ENCODE results near the gene HJV.

GRCh38 chr1:145978854-145979745 lies 42.4 kb downstream of the HJV start:
- no peak for TF ChIP-seq EZH2phosphoT487 (IDR thresholded peaks at IDR 0.05; ENCODE audit: borderline replicate concordance)
- no peak for TF ChIP-seq RAD21 (IDR thresholded peaks at IDR 0.05; ENCODE audit: low read depth)
- peak in 2 of 3 experiments; percentile 22 to 37; a peak in 3 of 6 replicates for TF ChIP-seq CTCF (IDR thresholded peaks at IDR 0.05 in 2 of 3, conservative IDR thresholded peaks at IDR 0.05 in 1 of 3; ENCODE audit: borderline replicate concordance in 1 of 3, insufficient read depth in 1 of 3, low read depth in 2 of 3, low read length in 2 of 3)
- TF ChIP-seq POLR2A (IDR thresholded peaks at IDR 0.05; ENCODE audit: borderline replicate concordance, extremely low read depth, insufficient read depth, insufficient read length), result no peak
- TF ChIP-seq, protein P1, sequence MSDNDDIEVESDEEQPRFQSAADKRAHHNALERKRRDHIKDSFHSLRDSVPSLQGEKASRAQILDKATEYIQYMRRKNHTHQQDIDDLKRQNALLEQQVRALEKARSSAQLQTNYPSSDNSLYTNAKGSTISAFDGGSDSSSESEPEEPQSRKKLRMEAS (IDR thresholded peaks at IDR 0.05), result peak; percentile 35; the same call in 1 of the 2 replicates
- TF ChIP-seq, protein P2, sequence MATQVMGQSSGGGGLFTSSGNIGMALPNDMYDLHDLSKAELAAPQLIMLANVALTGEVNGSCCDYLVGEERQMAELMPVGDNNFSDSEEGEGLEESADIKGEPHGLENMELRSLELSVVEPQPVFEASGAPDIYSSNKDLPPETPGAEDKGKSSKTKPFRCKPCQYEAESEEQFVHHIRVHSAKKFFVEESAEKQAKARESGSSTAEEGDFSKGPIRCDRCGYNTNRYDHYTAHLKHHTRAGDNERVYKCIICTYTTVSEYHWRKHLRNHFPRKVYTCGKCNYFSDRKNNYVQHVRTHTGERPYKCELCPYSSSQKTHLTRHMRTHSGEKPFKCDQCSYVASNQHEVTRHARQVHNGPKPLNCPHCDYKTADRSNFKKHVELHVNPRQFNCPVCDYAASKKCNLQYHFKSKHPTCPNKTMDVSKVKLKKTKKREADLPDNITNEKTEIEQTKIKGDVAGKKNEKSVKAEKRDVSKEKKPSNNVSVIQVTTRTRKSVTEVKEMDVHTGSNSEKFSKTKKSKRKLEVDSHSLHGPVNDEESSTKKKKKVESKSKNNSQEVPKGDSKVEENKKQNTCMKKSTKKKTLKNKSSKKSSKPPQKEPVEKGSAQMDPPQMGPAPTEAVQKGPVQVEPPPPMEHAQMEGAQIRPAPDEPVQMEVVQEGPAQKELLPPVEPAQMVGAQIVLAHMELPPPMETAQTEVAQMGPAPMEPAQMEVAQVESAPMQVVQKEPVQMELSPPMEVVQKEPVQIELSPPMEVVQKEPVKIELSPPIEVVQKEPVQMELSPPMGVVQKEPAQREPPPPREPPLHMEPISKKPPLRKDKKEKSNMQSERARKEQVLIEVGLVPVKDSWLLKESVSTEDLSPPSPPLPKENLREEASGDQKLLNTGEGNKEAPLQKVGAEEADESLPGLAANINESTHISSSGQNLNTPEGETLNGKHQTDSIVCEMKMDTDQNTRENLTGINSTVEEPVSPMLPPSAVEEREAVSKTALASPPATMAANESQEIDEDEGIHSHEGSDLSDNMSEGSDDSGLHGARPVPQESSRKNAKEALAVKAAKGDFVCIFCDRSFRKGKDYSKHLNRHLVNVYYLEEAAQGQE (IDR thresholded peaks at IDR 0.05; ENCODE audit: low read depth), result no peak
- TF ChIP-seq JUND (IDR thresholded peaks at IDR 0.05), result peak; percentile 75
- no peak for TF ChIP-seq ZNF274 (IDR thresholded peaks at IDR 0.05; ENCODE audit: low read depth, low read length)
- TF ChIP-seq CEBPB (IDR thresholded peaks at IDR 0.05; ENCODE audit: low read depth), result no peak
- no peak for TF ChIP-seq EZH2 (IDR thresholded peaks at IDR 0.05)
- peak; percentile 46 for TF ChIP-seq POLR2AphosphoS5 (IDR thresholded peaks at IDR 0.05; ENCODE audit: low read depth, low read length)
- no peak for TF ChIP-seq YY1 (IDR thresholded peaks at IDR 0.05; ENCODE audit: extremely low read depth, insufficient replicate concordance, low read depth, low read length)
- TF ChIP-seq ZBTB33 (IDR thresholded peaks at IDR 0.05; ENCODE audit: extremely low read depth, insufficient replicate concordance, low read length), result no peak
- TF ChIP-seq TCF7L2 (IDR thresholded peaks at IDR 0.05; ENCODE audit: borderline replicate concordance, extremely low read depth, insufficient read depth, insufficient read length), result peak; percentile 73
